ENCODE data around the gene IER2. TPM values are rescaled to one million over a fixed set of nuclear protein-coding genes. Genes with fewer than 3 reads are reported as not detected.

Gene IER2
- total and polyA plus RNA-seq, 9 of the 15 experiments (the other 6 are each of a cell fraction or from before 2014, with no cell fraction given): 4.5 to 205 (median 23.7) TPM

- no peaks in the 10 kb centered on the region for H3K9me1 ChIP-seq (ENCODE audit: control insufficient read depth, insufficient read depth, low read length)
- peak; percentile 91 for ATAC-seq
- TF ChIP-seq MITF (IDR thresholded peaks at IDR 0.05) (no peak), TAF15 (IDR thresholded peaks at IDR 0.05; ENCODE audit: low read depth, low read length) (no peak), MTA3 (IDR thresholded peaks at IDR 0.05; ENCODE audit: borderline replicate concordance) (peak; percentile 88; the same call in 1 of the 2 replicates), DMBX1 (CRISPR knock-in tag; IDR thresholded peaks at IDR 0.05; ENCODE audit: borderline replicate concordance) (0 out of 2 replicates have a peak, but pooled peaks have one; percentile 34), RFX7 (CRISPR knock-in tag; IDR thresholded peaks at IDR 0.05) (0 out of 2 replicates have a peak, but pooled peaks have one; percentile 33), DPF2 (IDR thresholded peaks at IDR 0.05) (0 out of 2 replicates have a peak, but pooled peaks have one; percentile 8), GABPB1 (CRISPR knock-in tag; IDR thresholded peaks at IDR 0.05) (0 out of 2 replicates have a peak, but pooled peaks have one; percentile 22)
- TF ChIP-seq, protein P1, sequence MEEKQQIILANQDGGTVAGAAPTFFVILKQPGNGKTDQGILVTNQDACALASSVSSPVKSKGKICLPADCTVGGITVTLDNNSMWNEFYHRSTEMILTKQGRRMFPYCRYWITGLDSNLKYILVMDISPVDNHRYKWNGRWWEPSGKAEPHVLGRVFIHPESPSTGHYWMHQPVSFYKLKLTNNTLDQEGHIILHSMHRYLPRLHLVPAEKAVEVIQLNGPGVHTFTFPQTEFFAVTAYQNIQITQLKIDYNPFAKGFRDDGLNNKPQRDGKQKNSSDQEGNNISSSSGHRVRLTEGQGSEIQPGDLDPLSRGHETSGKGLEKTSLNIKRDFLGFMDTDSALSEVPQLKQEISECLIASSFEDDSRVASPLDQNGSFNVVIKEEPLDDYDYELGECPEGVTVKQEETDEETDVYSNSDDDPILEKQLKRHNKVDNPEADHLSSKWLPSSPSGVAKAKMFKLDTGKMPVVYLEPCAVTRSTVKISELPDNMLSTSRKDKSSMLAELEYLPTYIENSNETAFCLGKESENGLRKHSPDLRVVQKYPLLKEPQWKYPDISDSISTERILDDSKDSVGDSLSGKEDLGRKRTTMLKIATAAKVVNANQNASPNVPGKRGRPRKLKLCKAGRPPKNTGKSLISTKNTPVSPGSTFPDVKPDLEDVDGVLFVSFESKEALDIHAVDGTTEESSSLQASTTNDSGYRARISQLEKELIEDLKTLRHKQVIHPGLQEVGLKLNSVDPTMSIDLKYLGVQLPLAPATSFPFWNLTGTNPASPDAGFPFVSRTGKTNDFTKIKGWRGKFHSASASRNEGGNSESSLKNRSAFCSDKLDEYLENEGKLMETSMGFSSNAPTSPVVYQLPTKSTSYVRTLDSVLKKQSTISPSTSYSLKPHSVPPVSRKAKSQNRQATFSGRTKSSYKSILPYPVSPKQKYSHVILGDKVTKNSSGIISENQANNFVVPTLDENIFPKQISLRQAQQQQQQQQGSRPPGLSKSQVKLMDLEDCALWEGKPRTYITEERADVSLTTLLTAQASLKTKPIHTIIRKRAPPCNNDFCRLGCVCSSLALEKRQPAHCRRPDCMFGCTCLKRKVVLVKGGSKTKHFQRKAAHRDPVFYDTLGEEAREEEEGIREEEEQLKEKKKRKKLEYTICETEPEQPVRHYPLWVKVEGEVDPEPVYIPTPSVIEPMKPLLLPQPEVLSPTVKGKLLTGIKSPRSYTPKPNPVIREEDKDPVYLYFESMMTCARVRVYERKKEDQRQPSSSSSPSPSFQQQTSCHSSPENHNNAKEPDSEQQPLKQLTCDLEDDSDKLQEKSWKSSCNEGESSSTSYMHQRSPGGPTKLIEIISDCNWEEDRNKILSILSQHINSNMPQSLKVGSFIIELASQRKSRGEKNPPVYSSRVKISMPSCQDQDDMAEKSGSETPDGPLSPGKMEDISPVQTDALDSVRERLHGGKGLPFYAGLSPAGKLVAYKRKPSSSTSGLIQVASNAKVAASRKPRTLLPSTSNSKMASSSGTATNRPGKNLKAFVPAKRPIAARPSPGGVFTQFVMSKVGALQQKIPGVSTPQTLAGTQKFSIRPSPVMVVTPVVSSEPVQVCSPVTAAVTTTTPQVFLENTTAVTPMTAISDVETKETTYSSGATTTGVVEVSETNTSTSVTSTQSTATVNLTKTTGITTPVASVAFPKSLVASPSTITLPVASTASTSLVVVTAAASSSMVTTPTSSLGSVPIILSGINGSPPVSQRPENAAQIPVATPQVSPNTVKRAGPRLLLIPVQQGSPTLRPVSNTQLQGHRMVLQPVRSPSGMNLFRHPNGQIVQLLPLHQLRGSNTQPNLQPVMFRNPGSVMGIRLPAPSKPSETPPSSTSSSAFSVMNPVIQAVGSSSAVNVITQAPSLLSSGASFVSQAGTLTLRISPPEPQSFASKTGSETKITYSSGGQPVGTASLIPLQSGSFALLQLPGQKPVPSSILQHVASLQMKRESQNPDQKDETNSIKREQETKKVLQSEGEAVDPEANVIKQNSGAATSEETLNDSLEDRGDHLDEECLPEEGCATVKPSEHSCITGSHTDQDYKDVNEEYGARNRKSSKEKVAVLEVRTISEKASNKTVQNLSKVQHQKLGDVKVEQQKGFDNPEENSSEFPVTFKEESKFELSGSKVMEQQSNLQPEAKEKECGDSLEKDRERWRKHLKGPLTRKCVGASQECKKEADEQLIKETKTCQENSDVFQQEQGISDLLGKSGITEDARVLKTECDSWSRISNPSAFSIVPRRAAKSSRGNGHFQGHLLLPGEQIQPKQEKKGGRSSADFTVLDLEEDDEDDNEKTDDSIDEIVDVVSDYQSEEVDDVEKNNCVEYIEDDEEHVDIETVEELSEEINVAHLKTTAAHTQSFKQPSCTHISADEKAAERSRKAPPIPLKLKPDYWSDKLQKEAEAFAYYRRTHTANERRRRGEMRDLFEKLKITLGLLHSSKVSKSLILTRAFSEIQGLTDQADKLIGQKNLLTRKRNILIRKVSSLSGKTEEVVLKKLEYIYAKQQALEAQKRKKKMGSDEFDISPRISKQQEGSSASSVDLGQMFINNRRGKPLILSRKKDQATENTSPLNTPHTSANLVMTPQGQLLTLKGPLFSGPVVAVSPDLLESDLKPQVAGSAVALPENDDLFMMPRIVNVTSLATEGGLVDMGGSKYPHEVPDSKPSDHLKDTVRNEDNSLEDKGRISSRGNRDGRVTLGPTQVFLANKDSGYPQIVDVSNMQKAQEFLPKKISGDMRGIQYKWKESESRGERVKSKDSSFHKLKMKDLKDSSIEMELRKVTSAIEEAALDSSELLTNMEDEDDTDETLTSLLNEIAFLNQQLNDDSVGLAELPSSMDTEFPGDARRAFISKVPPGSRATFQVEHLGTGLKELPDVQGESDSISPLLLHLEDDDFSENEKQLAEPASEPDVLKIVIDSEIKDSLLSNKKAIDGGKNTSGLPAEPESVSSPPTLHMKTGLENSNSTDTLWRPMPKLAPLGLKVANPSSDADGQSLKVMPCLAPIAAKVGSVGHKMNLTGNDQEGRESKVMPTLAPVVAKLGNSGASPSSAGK (IDR thresholded peaks at IDR 0.05): peak; percentile 75
These were observed 12.8 kb downstream of the IER2 start for GRCh38 chr19:13162724-13163608.

More at GRCh38 chr19:13162724-13163608, 12.8 kb downstream of the IER2 start:
- Histone ChIP-seq H3K79me2 (ENCODE audit: control insufficient read depth, insufficient read depth, low read length) (peaks cover 7% of the 10 kb centered on the region; the same call in 2 of the 3 replicates), H3K27ac (ENCODE audit: extremely low read depth, low read depth, low read length) (peak overlapping the region; percentile 98), H3K36me3 (ENCODE audit: control insufficient read depth, insufficient read depth, low read length) (no peaks in the 10 kb centered on the region; the same call in 2 of the 3 replicates), H3K9me3 (replicated peaks; ENCODE audit: control insufficient read depth, insufficient read depth, low read depth, low read length) (no peaks in the 10 kb centered on the region), H3K4me2 (ENCODE audit: insufficient read depth, low read length) (peak overlapping the region; percentile 96), H3K4me3 (peak overlapping the region; percentile 48), H3K27me3 (ENCODE audit: control insufficient read depth in 2 of 2, insufficient read depth in 2 of 2, low read length in 2 of 2) (no peaks in the 10 kb centered on the region), H2AFZ (ENCODE audit: low read depth, low read length) (peak overlapping the region; percentile 91), H3K9ac (ENCODE audit: insufficient read depth in 1 of 2, low read depth in 2 of 2, low read length in 2 of 2) (peak overlapping the region; percentile 88 to 97), H4K20me1 (replicated peaks; ENCODE audit: control insufficient read depth, insufficient read depth, low read length) (no peaks in the 10 kb centered on the region), H3K4me1 (replicated peaks in 1 of 2; ENCODE audit: control insufficient read depth in 2 of 2, insufficient read depth in 2 of 2, low read length in 2 of 2) (peaks cover 37 to 60% of the 10 kb centered on the region in 2 experiments)
- WGBS (ENCODE audit: insufficient coverage, low coverage, missing lambda C conversion rate): 0% methylated on average over 42 of the region's 58 CpGs
- intact Hi-C loops (cut with micrococcal nuclease): no loop called here
- FAIRE-seq (peak; percentile 93), DNase-seq (ENCODE audit: extremely low read depth in 1 of 4, low spot score in 3 of 4) (peak; percentile 94 to 99 (median 94))
- BruUV-seq (replicated peaks): no TSS peak
- ChIA-PET POLR2A (interaction anchor here (0.5 to 4.9 kb wide), 8 partner anchors 8 to 1568 kb away, joined by 3 to 45 read pairs (median 4); partner anchors contain the start of gene TRMT1), CTCF (ENCODE audit: low intra/inter-chr PET ratio) (no interaction called here)
- in situ Hi-C loops (cut with MboI): no loop called here
